B cell (primary cell): ENCODE measurements around the gene SH2D4B. TPM values are rescaled to one million over a fixed set of nuclear protein-coding genes. Genes with fewer than 3 reads are reported as not detected.

Experiments
- ATAC-seq: fragments of 200-7000 bp; cut with Tn5 transposase; one replicate; pipeline ENCODE4 v1.10.0; 2021; ENCODE audit warnings: low read depth, mild to moderate bottlenecking, moderate number of reproducible peaks, moderate library complexity
- CTCF ChIA-PET: fragments of 350-600 bp; sonication (Branson Sonifier 250); formaldehyde crosslinking; loops from one replicate; lab custom pipeline; 2021; ENCODE audit warnings: antibody characterized with exemption, inconsistent platforms; lab: Charles Lee
- POLR2A ChIA-PET: fragments of 350-600 bp; sonication (Branson Sonifier 250); formaldehyde crosslinking; loops from one replicate; lab custom pipeline; 2021; ENCODE audit warnings: antibody characterized with exemption; lab: Charles Lee
- DNase-seq: peaks from one replicate; pipeline ENCODE4 v3.0.0; 2013
- H2AFZ ChIP-seq: 2 replicates; pipeline ENCODE4 v1.6.1; 2012; ENCODE audit warnings: mild to moderate bottlenecking, low read depth, low read length; ENCODE audit not compliant: insufficient read depth, poor library complexity, severe bottlenecking
- H3K27ac ChIP-seq, 2 donors: 1 replicate in 1 of 2; 2 replicates in 1 of 2; pipeline ENCODE4 v1.5.1; 2012 to 2013; ENCODE audit warnings: low read length in 2 of 2, mild to moderate bottlenecking in 2 of 2, moderate library complexity in 1 of 2
- H3K27me3 ChIP-seq, 4 experiments: fragments of 200-600 bp in 1 of 4; sonication (generic) in 1 of 4; replicated peaks in 1 of 4; 1 replicate in 2 of 4; 2 replicates in 2 of 4; pipeline versions ENCODE4 v1.6.1 to v1.7.0; 2013 to 2016; ENCODE audit warnings: low read length in 3 of 4, mild to moderate bottlenecking in 2 of 4, mixed read lengths in 1 of 4, moderate library complexity in 1 of 4; ENCODE audit not compliant: insufficient read depth in 4 of 4, control insufficient read depth in 3 of 4; ENCODE audit errors: control extremely low read depth in 1 of 4
- H3K36me3 ChIP-seq, 2 experiments: replicated peaks in 1 of 2; 1 replicate in 1 of 2; 2 replicates in 1 of 2; pipeline versions ENCODE4 v1.6.1 to v1.7.1; 2013; ENCODE audit warnings: low read length in 1 of 2; ENCODE audit not compliant: insufficient read depth in 2 of 2, control insufficient read depth in 1 of 2; ENCODE audit errors: control extremely low read depth in 1 of 2, extremely low read depth in 1 of 2
- H3K4me1 ChIP-seq, 2 donors: fragments of 200-600 bp in 1 of 2; sonication (generic) in 1 of 2; 1 replicate in 1 of 2; 2 replicates in 1 of 2; pipeline versions ENCODE4 v1.5.1 to v1.6.1; 2013 to 2017; ENCODE audit warnings: low read length in 2 of 2; ENCODE audit not compliant: control insufficient read depth in 2 of 2, insufficient read depth in 2 of 2
- H3K4me2 ChIP-seq: replicated peaks from 2 replicates; pipeline ENCODE3; 2012; ENCODE audit warnings: mild to moderate bottlenecking, low read depth, low read length; ENCODE audit not compliant: poor library complexity, severe bottlenecking
- H3K4me3 ChIP-seq, 5 experiments: fragments of 200-600 bp in 1 of 5; sonication (generic) in 1 of 5; 1 replicate in 3 of 5; 2 replicates in 2 of 5; pipeline versions ENCODE4 v1.5.1 to v1.7.0; 2011 to 2016; ENCODE audit warnings: low read length in 4 of 5, mild to moderate bottlenecking in 4 of 5, low read depth in 2 of 5, control low read depth in 1 of 5, moderate library complexity in 1 of 5; ENCODE audit not compliant: insufficient read depth in 1 of 5; ENCODE audit errors: control extremely low read depth in 1 of 5, extremely low read depth in 1 of 5
- H3K79me2 ChIP-seq: fragments of 200-600 bp; sonication (generic); one replicate; pipeline ENCODE4 v1.6.0; 2016; ENCODE audit warnings: low read length; ENCODE audit not compliant: control insufficient read depth, insufficient read depth
- H3K9ac ChIP-seq: fragments of 200-600 bp; sonication (generic); 2 replicates; pipeline ENCODE4 v1.6.1; 2017; ENCODE audit warnings: mild to moderate bottlenecking, low read length, moderate library complexity
- H3K9me3 ChIP-seq, 3 donors: one replicate each; pipeline versions ENCODE4 v1.6.1 to v1.7.1; 2013; ENCODE audit warnings: low read length in 2 of 3; ENCODE audit not compliant: control insufficient read depth in 2 of 3, insufficient read depth in 1 of 3; ENCODE audit errors: control extremely low read depth in 1 of 3
- H4K20me1 ChIP-seq: 2 replicates; pipeline ENCODE4 v1.6.0; 2012; ENCODE audit warnings: mild to moderate bottlenecking, low read length; ENCODE audit not compliant: insufficient read depth, control insufficient read depth, poor library complexity, severe bottlenecking
- H3K27ac Mint-ChIP-seq: one replicate; pipeline ENCODE4 v1.8.0; 2021; ENCODE audit warnings: mixed read lengths
- H3K27me3 Mint-ChIP-seq: one replicate; pipeline ENCODE4 v1.8.0; 2021; ENCODE audit warnings: mixed read lengths
- H3K4me1 Mint-ChIP-seq: one replicate; pipeline ENCODE4 v1.8.0; 2021; ENCODE audit warnings: mixed read lengths
- H3K4me3 Mint-ChIP-seq: one replicate; pipeline ENCODE4 v1.8.0; 2021; ENCODE audit warnings: mixed read lengths
- H3K9me3 Mint-ChIP-seq: one replicate; pipeline ENCODE4 v1.8.0; 2022; ENCODE audit warnings: mixed read lengths; ENCODE audit not compliant: insufficient read depth
- EZH2 ChIP-seq: IDR thresholded peaks from 2 replicates; pipeline ENCODE4 v1.6.1; 2012; ENCODE audit warnings: borderline replicate concordance, low read depth, mild to moderate bottlenecking, moderate library complexity, low read length; ENCODE audit not compliant: insufficient read depth, poor library complexity, severe bottlenecking
- WGBS: methylation state at CpG from one replicate; pipeline ENCODE4 v1.1.5; 2013; ENCODE audit warnings: missing lambda C conversion rate; ENCODE audit not compliant: insufficient coverage; 5-methylcytosine and 5-hydroxymethylcytosine counted together
- intact Hi-C: fragments of 100-400 bp; cut with micrococcal nuclease; formaldehyde crosslinking; loops from one replicate; pipeline ENCODE4 v1.10.0; 2022
- polyA plus RNA-seq: library from polyadenylated mRNA; depleted of rRNA; stranded (reverse); fragments of >200 nt; gene quantifications from 2 replicates; pipeline ENCODE4 v1.2.3, GENCODE V29; 2012
- total RNA-seq, 2 donors: library from RNA; stranded (reverse); fragments of 120-200 nt in 1 of 2; gene quantifications; 1 replicate in 1 of 2; 2 replicates in 1 of 2; pipeline versions ENCODE4 v1.2.3 to v1.2.4, GENCODE V29; 2013 to 2022
- TF ChIP-seq, protein P1 (sequence below): fragments of 200-600 bp; IDR thresholded peaks from one replicate; pipeline ENCODE4 v1.8.0; 2022; ENCODE audit warnings: antibody characterized with exemption, mild to moderate bottlenecking

Gene SH2D4B
- total and polyA plus RNA-seq, 2 donors (not counting 1 experiment from before 2014, with no cell fraction given), result 0.09 to 0.22 TPM

DNA sequence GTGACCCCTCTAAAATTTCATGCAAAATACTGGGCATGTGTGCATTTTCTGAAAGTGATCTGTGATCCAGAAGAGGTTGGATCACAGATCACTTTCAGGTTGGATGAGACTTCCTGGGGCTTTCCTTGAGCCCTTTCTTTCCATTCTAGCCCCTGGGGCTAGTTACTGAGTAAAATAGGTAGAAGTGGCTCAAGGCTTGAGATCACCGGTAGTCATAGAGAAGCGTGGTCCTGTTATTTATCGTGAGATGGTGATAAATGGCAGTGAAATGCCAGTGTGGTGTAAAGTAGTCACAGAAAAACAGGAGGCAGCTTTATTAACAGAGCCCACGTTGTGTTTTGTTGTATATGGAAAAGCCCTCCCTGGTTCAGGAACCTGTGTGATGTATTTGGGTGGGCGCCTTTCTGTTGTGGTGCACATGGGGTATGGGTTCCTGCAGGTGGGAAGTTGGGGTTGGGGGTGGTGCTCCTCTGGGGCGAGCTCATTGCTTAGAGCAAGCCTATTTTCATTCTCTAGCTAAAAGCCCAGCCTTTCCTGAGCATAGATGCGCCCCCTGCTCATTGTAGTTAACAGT, 34.0 kb upstream of the SH2D4B start:
- Mint-ChIP-seq H3K27ac (peak overlapping the region; percentile 85), H3K27me3 (no peaks in the 10 kb centered on the region), H3K9me3 (no peaks in the 10 kb centered on the region), H3K4me1 (peaks cover 65% of the 10 kb centered on the region), H3K4me3 (no peak overlapping the region)
- peaks cover 0 to 18% of the 10 kb centered on the region in 2 experiments for H3K36me3 ChIP-seq
- WGBS, result 58% methylated on average over 6 of the region's 7 CpGs
- no peak overlapping the region for H2AFZ ChIP-seq
- no peak for TF ChIP-seq EZH2
- TF ChIP-seq, protein P1, sequence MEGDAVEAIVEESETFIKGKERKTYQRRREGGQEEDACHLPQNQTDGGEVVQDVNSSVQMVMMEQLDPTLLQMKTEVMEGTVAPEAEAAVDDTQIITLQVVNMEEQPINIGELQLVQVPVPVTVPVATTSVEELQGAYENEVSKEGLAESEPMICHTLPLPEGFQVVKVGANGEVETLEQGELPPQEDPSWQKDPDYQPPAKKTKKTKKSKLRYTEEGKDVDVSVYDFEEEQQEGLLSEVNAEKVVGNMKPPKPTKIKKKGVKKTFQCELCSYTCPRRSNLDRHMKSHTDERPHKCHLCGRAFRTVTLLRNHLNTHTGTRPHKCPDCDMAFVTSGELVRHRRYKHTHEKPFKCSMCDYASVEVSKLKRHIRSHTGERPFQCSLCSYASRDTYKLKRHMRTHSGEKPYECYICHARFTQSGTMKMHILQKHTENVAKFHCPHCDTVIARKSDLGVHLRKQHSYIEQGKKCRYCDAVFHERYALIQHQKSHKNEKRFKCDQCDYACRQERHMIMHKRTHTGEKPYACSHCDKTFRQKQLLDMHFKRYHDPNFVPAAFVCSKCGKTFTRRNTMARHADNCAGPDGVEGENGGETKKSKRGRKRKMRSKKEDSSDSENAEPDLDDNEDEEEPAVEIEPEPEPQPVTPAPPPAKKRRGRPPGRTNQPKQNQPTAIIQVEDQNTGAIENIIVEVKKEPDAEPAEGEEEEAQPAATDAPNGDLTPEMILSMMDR, result no peak
- no peaks in the 10 kb centered on the region for H3K27me3 ChIP-seq
- H4K20me1 ChIP-seq, result peaks cover 35% of the 10 kb centered on the region
- CTCF ChIA-PET, result interaction anchor here (0.6 to 17.9 kb wide), 13 partner anchors 10 to 129 kb away, joined by 3 to 500 read pairs (median 29); partner anchors contain the start of genes PRXL2A and TSPAN14
- peak overlapping the region in 1 of 2 donors; percentile 19 for H3K27ac ChIP-seq
- H3K4me3 ChIP-seq, result no peak overlapping the region
- POLR2A ChIA-PET, result no interaction called here
- no peak overlapping the region for H3K9ac ChIP-seq
- intact Hi-C loops, result loop anchor here (1.0 kb wide), 1 partner anchor 27 kb away; no protein-coding TSS in a partner anchor
- H3K79me2 ChIP-seq, result peaks cover 60% of the 10 kb centered on the region
- ATAC-seq, result no peak
- peak overlapping the region; percentile 27 for H3K4me2 ChIP-seq
- H3K9me3 ChIP-seq, result no peaks in the 10 kb centered on the region
- DNase-seq, result no peak
- H3K4me1 ChIP-seq, result peaks cover 60 to 72% of the 10 kb centered on the region in 2 donors

DNA sequence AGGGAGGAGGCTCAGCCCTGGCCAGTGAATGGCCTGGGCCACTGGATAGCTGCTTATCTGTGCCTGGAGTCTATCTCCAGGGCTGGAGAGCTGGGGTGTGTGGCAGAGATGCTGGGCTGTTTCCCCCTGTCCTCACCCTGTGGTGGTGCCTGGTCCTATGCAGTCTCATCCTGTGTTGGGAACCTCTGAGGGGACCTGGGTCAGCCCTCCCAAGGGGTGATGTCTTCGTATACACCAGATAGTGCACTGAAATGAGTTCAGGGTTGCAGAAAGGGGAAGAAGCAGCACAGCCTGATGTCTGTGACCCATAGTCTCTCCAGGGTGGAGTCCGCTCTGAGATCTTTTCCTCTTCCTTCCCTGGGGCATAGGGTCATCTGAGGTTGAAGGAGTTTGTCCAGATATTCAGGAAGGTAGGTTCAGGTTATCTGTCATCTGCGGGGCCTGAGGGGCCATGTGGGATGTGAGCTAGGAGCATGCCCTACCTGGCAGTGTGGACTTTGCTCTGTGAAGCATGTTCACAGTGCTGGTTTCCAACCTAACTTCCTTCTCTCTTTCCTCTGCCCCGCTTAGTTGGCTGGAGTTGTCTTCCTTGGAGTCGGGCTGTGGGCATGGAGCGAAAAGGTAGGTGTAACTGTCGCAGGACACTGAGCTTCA, 33.4 kb upstream of the SH2D4B start:
- H3K4me3 Mint-ChIP-seq, result peak overlapping the region; percentile 34
- peak overlapping the region; percentile 85 for H3K27ac Mint-ChIP-seq
- DNase-seq (peak; percentile 39), ATAC-seq (peak; percentile 31)
- no peak overlapping the region for H3K4me3 ChIP-seq
- peaks cover 0 to 25% of the 10 kb centered on the region in 2 experiments for H3K36me3 ChIP-seq
- H3K9me3 ChIP-seq, result no peaks in the 10 kb centered on the region
- ChIA-PET CTCF (interaction anchor here (0.6 to 17.9 kb wide), 21 partner anchors 9 to 130 kb away, joined by 3 to 500 read pairs (median 16); partner anchors contain the start of genes PRXL2A and TSPAN14), POLR2A (interaction anchor here (0.8 to 1.5 kb wide), 2 partner anchors 50 to 55 kb away, joined by 3 to 4 read pairs; no protein-coding TSS in a partner anchor)
- peak overlapping the region; percentile 27 for H3K4me2 ChIP-seq
- TF ChIP-seq EZH2, result no peak
- TF ChIP-seq, protein P1, result no peak
- no peaks in the 10 kb centered on the region for H3K27me3 Mint-ChIP-seq
- no peaks in the 10 kb centered on the region for H3K27me3 ChIP-seq
- H3K79me2 ChIP-seq, result peaks cover 54% of the 10 kb centered on the region
- peaks cover 59% of the 10 kb centered on the region for H3K4me1 Mint-ChIP-seq
- intact Hi-C loops, result loop anchor here (1.0 kb wide), 1 partner anchor 26 kb away; no protein-coding TSS in a partner anchor
- H3K4me1 ChIP-seq, result peaks cover 54 to 66% of the 10 kb centered on the region in 2 donors
- peak overlapping the region; percentile 5 to 19 for H3K27ac ChIP-seq
- no peaks in the 10 kb centered on the region for H3K9me3 Mint-ChIP-seq
- no peak overlapping the region for H3K9ac ChIP-seq
- peaks cover 32% of the 10 kb centered on the region for H4K20me1 ChIP-seq
- 48% methylated on average over 5 of the region's 7 CpGs for WGBS
- no peak overlapping the region for H2AFZ ChIP-seq
